ENCODE results near the gene RPL10A.

GRCh38 chr6:35419961-35420360, 48.2 kb upstream of the RPL10A start:
- TF ChIP-seq CTCF (conservative IDR thresholded peaks at IDR 0.05; ENCODE audit: low read length) (no peak), EZH2phosphoT487 (IDR thresholded peaks at IDR 0.05; ENCODE audit: borderline replicate concordance, low read depth, low read length) (no peak)
